Measurements from ENCODE around the gene GOLGA8B. TPM values are rescaled to one million over a fixed set of nuclear protein-coding genes. Genes with fewer than 3 reads are reported as not detected.
A peak's percentile ranks its signal among the peaks of the same experiment; 100 is the strongest.

The GOLGA8B gene
- total and polyA plus RNA-seq, 2 experiments from 2014 or later: 38.7 to 45.8 TPM

GRCh38 chr15:34613301-34613700 is 29.9 kb upstream of the GOLGA8B start:
- Histone ChIP-seq H3K36me3 (replicated peaks; ENCODE audit: insufficient read depth, low read depth) (no peaks in the 10 kb centered on the region), H2AFZ (no peak overlapping the region), H3K27me3 (no peaks in the 10 kb centered on the region), H4K20me1 (ENCODE audit: insufficient read depth, poor library complexity, severe bottlenecking) (no peaks in the 10 kb centered on the region), H3K4me3 (no peak overlapping the region), H3K4me1 (ENCODE audit: insufficient read depth) (no peaks in the 10 kb centered on the region), H3K9me2 (replicated peaks; ENCODE audit: insufficient read depth) (no peaks in the 10 kb centered on the region), H3K27ac (no peak overlapping the region), H3K79me2 (no peaks in the 10 kb centered on the region), H3K9me3 (ENCODE audit: low read depth) (no peaks in the 10 kb centered on the region), H3K4me2 (no peak overlapping the region)
- no peak for TF ChIP-seq EZH2 (IDR thresholded peaks at IDR 0.05; ENCODE audit: borderline replicate concordance)
- no peak for TF ChIP-seq EZH2phosphoT487 (IDR thresholded peaks at IDR 0.05; ENCODE audit: low read depth, severe bottlenecking, unreplicated experiment)
- TF ChIP-seq CTCF (IDR thresholded peaks at IDR 0.05; ENCODE audit: poor library complexity): no peak
- DNase-seq (ENCODE audit: low spot score): no peak
- 40% methylated on average over 2 of the region's 2 CpGs for WGBS (ENCODE audit: low lambda C conversion rate, missing lambda C conversion rate)

GRCh38 chr15:34610354-34610753 is 26.9 kb upstream of the GOLGA8B start:
- no peak for TF ChIP-seq EZH2 (IDR thresholded peaks at IDR 0.05; ENCODE audit: borderline replicate concordance)
- peak; percentile 40 for TF ChIP-seq CTCF (IDR thresholded peaks at IDR 0.05; ENCODE audit: poor library complexity)
- Histone ChIP-seq H3K9me3 (ENCODE audit: low read depth) (no peaks in the 10 kb centered on the region), H3K4me2 (no peak overlapping the region), H3K79me2 (no peaks in the 10 kb centered on the region), H3K27me3 (no peaks in the 10 kb centered on the region), H4K20me1 (ENCODE audit: insufficient read depth, poor library complexity, severe bottlenecking) (no peaks in the 10 kb centered on the region), H3K4me1 (ENCODE audit: insufficient read depth) (no peaks in the 10 kb centered on the region), H3K27ac (no peak overlapping the region), H3K4me3 (no peak overlapping the region), H2AFZ (no peak overlapping the region), H3K9me2 (replicated peaks; ENCODE audit: insufficient read depth) (no peaks in the 10 kb centered on the region), H3K36me3 (replicated peaks; ENCODE audit: insufficient read depth, low read depth) (no peaks in the 10 kb centered on the region)
- no peak for DNase-seq (ENCODE audit: low spot score)

GRCh38 chr15:34609102-34610057 is 25.9 kb upstream of the GOLGA8B start:
- TF ChIP-seq CTCF (IDR thresholded peaks at IDR 0.05; ENCODE audit: poor library complexity) (no peak), EZH2phosphoT487 (IDR thresholded peaks at IDR 0.05; ENCODE audit: low read depth, severe bottlenecking, unreplicated experiment) (no peak), EZH2 (IDR thresholded peaks at IDR 0.05; ENCODE audit: borderline replicate concordance) (no peak)
- DNase-seq (ENCODE audit: low spot score): no peak
- Histone ChIP-seq H3K27ac (no peak overlapping the region), H3K36me3 (replicated peaks; ENCODE audit: insufficient read depth, low read depth) (no peaks in the 10 kb centered on the region), H3K9me3 (ENCODE audit: low read depth) (no peaks in the 10 kb centered on the region), H3K4me1 (ENCODE audit: insufficient read depth) (no peaks in the 10 kb centered on the region), H3K4me2 (peak overlapping the region; percentile 12), H4K20me1 (ENCODE audit: insufficient read depth, poor library complexity, severe bottlenecking) (no peaks in the 10 kb centered on the region), H3K4me3 (no peak overlapping the region), H3K79me2 (no peaks in the 10 kb centered on the region), H3K27me3 (no peaks in the 10 kb centered on the region), H2AFZ (no peak overlapping the region), H3K9me2 (replicated peaks; ENCODE audit: insufficient read depth) (no peaks in the 10 kb centered on the region)
- WGBS (ENCODE audit: low lambda C conversion rate, missing lambda C conversion rate): 54% methylated on average over 12 of the region's 12 CpGs
